K562 (cell line): ENCODE measurements around the gene PDGFD. TPM values are rescaled to one million over a fixed set of nuclear protein-coding genes. Genes with fewer than 3 reads are reported as not detected.
A peak's percentile ranks its signal among the peaks of the same experiment; 100 is the strongest.

Experiments used
- ATAC-seq: fragments of 200-7000 bp; cut with Tn5 transposase; 3 replicates; pipeline ENCODE4 v1.9.1; 2020; ENCODE audit warnings: moderate library complexity
- BruUV-seq: library from RNA; stranded (reverse); fragments of 400-500 nt; replicated peaks from 2 replicates; lab custom pipeline; 2021; lab: Mats Ljungman, UMichigan
- CTCF ChIA-PET: fragments of 300-600 bp; formaldehyde crosslinking; extraction: SDS; loops from one replicate; lab custom pipeline; 2021; ENCODE audit warnings: low intra/inter-chr PET ratio; lab: Yijun Ruan, JAX
- POLR2A ChIA-PET: fragments of 300-600, 350-650 bp; sonication (Branson Sonifier 250); formaldehyde crosslinking; extraction: SDS; loops from one replicate; lab custom pipeline; 2021; ENCODE audit warnings: antibody characterized with exemption, inconsistent platforms; lab: Yijun Ruan, JAX
- DNase-seq, 4 experiments: peaks; one replicate each; pipeline versions ENCODE4 v3.0.0 to v3.0.0-alpha.2; 2011 to 2018; ENCODE audit warnings: low spot score in 3 of 4, mixed read lengths in 3 of 4; ENCODE audit errors: extremely low read depth in 1 of 4
- FAIRE-seq: peaks from 2 replicates; lab custom pipeline; 2011; peaks lifted over from hg19 to GRCh38; lab: Jason Lieb, UNC
- H2AFZ ChIP-seq: 2 replicates; pipeline ENCODE4 v1.6.0; 2011; ENCODE audit warnings: low read depth, low read length, control low read depth, inconsistent platforms
- H3K27ac ChIP-seq: fragments of 200-600 bp; 3 replicates; pipeline ENCODE4 v1.8.0; 2011; ENCODE audit warnings: low read depth, mild to moderate bottlenecking, control low read depth, inconsistent platforms, low read length, moderate library complexity, mixed read lengths; ENCODE audit errors: extremely low read depth
- H3K27me3 ChIP-seq, 2 experiments: fragments of 300-600 bp in 1 of 2; 2 replicates in 1 of 2; 3 replicates in 1 of 2; pipeline versions ENCODE4 v1.6.0 to v1.8.0; 2011; ENCODE audit warnings: inconsistent platforms in 2 of 2, low read length in 2 of 2, mild to moderate bottlenecking in 1 of 2, mixed read lengths in 1 of 2, moderate library complexity in 1 of 2; ENCODE audit not compliant: control insufficient read depth in 2 of 2, insufficient read depth in 2 of 2
- H3K36me3 ChIP-seq: fragments of 300-600 bp; 3 replicates; pipeline ENCODE4 v1.8.0; 2011; ENCODE audit warnings: mild to moderate bottlenecking, low read length, inconsistent platforms; ENCODE audit not compliant: control insufficient read depth, insufficient read depth
- H3K4me1 ChIP-seq, 2 experiments: fragments of 200-600 bp in 1 of 2; replicated peaks in 1 of 2; 2 replicates in 1 of 2; 3 replicates in 1 of 2; pipeline versions ENCODE4 v1.5.1 to v1.8.0; 2011; ENCODE audit warnings: inconsistent platforms in 2 of 2, low read length in 2 of 2, mild to moderate bottlenecking in 1 of 2, mixed read lengths in 1 of 2, moderate library complexity in 1 of 2; ENCODE audit not compliant: control insufficient read depth in 2 of 2, insufficient read depth in 2 of 2
- H3K4me2 ChIP-seq: 2 replicates; pipeline ENCODE4 v1.6.1; 2011; ENCODE audit warnings: low read length, control low read depth, inconsistent platforms, mixed read lengths; ENCODE audit not compliant: insufficient read depth
- H3K4me3 ChIP-seq: fragments of 200-600 bp; sonication (generic), shearing (Covaris generic); 2 replicates; pipeline ENCODE4 v1.5.1; 2016; ENCODE audit warnings: control low read depth, inconsistent platforms
- H3K79me2 ChIP-seq: fragments of 200-600 bp; 3 replicates; pipeline ENCODE4 v1.8.0; 2011; ENCODE audit warnings: low read length, inconsistent platforms; ENCODE audit not compliant: control insufficient read depth, insufficient read depth
- H3K9ac ChIP-seq, 2 experiments: 2 replicates each; pipeline versions ENCODE4 v1.6.0 to v1.6.1; 2011; ENCODE audit warnings: low read depth in 2 of 2, low read length in 2 of 2, control low read depth in 1 of 2, inconsistent platforms in 1 of 2, mild to moderate bottlenecking in 1 of 2, mixed read lengths in 1 of 2; ENCODE audit not compliant: insufficient read depth in 1 of 2
- H3K9me1 ChIP-seq: one replicate; pipeline ENCODE4 v1.6.0; 2011; ENCODE audit warnings: inconsistent platforms, mild to moderate bottlenecking, low read length, moderate library complexity; ENCODE audit not compliant: control insufficient read depth, insufficient read depth
- H3K9me3 ChIP-seq: replicated peaks from 2 replicates; pipeline ENCODE4 v1.5.1; 2011; ENCODE audit warnings: low read depth, low read length, inconsistent platforms; ENCODE audit not compliant: control insufficient read depth, insufficient read depth
- H4K20me1 ChIP-seq: replicated peaks from 2 replicates; pipeline ENCODE4 v1.6.1; 2011; ENCODE audit warnings: low read length, inconsistent platforms, mixed read lengths; ENCODE audit not compliant: control insufficient read depth, insufficient read depth
- CBX8 ChIP-seq: fragments of 200-600 bp; sonication (generic); IDR thresholded peaks from 2 replicates; pipeline ENCODE4 v1.6.1; 2012; ENCODE audit warnings: borderline replicate concordance, mixed run types, low read depth, mild to moderate bottlenecking, moderate library complexity, mixed read lengths, low read length, control low read depth, inconsistent platforms; ENCODE audit not compliant: poor library complexity, severe bottlenecking; ENCODE audit errors: extremely low read depth
- CEBPG ChIP-seq, 3 experiments: fragments of 200-800 bp in 1 of 3; sonication (Bioruptor generic) in 1 of 3; sonication (generic) in 1 of 3; formaldehyde crosslinking in 1 of 3; IDR thresholded peaks in 2 of 3; conservative IDR thresholded peaks in 1 of 3; 2 replicates each; pipeline versions ENCODE4 v1.6.1 to v1.8.0; 2016 to 2022; ENCODE audit warnings: missing compliant biosample characterization in 2 of 3, missing genetic modification characterization in 2 of 3, mild to moderate bottlenecking in 1 of 3, missing genetic modification reagents in 1 of 3
- DDX20 ChIP-seq: fragments of 450-650 bp; IDR thresholded peaks from 2 replicates; pipeline ENCODE4 v1.6.1; 2016; ENCODE audit warnings: missing genetic modification characterization, low read depth, mild to moderate bottlenecking, missing compliant biosample characterization, moderate library complexity
- FOSL1 ChIP-seq: fragments of 200-800 bp; sonication (Bioruptor generic); conservative IDR thresholded peaks from 2 replicates; pipeline ENCODE4 v1.6.1; 2016; ENCODE audit warnings: missing genetic modification characterization, missing compliant biosample characterization
- GABPA ChIP-seq: fragments of 200-800 bp; sonication (Bioruptor generic); conservative IDR thresholded peaks from 2 replicates; pipeline ENCODE4 v1.6.1; 2016; ENCODE audit warnings: low read depth, missing genetic modification characterization, missing compliant biosample characterization
- GATA2 ChIP-seq: sonication (generic); formaldehyde crosslinking; IDR thresholded peaks from 2 replicates; pipeline ENCODE4 v1.4.0; 2020; ENCODE audit warnings: mild to moderate bottlenecking, missing genetic modification reagents
- NCOA1 ChIP-seq: fragments of 450-650 bp; IDR thresholded peaks from 2 replicates; pipeline ENCODE4 v1.6.1; 2016; ENCODE audit warnings: low read depth
- STAG1 ChIP-seq: sonication (generic); formaldehyde crosslinking; IDR thresholded peaks from 2 replicates; pipeline ENCODE4 v1.5.0; 2020; ENCODE audit warnings: missing genetic modification reagents, borderline replicate concordance
- TARDBP ChIP-seq: fragments of 450-650 bp; IDR thresholded peaks from 2 replicates; pipeline ENCODE4 v1.6.1; 2016
- ZKSCAN8 ChIP-seq: fragments of 200-800 bp; sonication (Bioruptor generic); IDR thresholded peaks from 2 replicates; pipeline ENCODE4 v1.6.1; 2016; ENCODE audit warnings: missing genetic modification characterization, missing compliant biosample characterization
- ZNF263 ChIP-seq: sonication (generic); formaldehyde crosslinking; IDR thresholded peaks from 2 replicates; pipeline ENCODE4 v1.8.0; 2022; ENCODE audit warnings: mild to moderate bottlenecking, missing genetic modification reagents, borderline replicate concordance
- ZNF347 ChIP-seq: fragments of 450-650 bp; formaldehyde crosslinking; IDR thresholded peaks from 2 replicates; pipeline ENCODE4 v1.4.0; 2020; ENCODE audit warnings: low read depth, mild to moderate bottlenecking, moderate library complexity
- ZNF507 ChIP-seq: conservative IDR thresholded peaks from 2 replicates; pipeline ENCODE4 v1.6.1; 2017; ENCODE audit warnings: missing genetic modification characterization, missing compliant biosample characterization
- ZNF586 ChIP-seq: fragments of 450-650 bp; formaldehyde crosslinking; conservative IDR thresholded peaks from 2 replicates; pipeline ENCODE4 v1.4.0; 2020; ENCODE audit warnings: mild to moderate bottlenecking, moderate library complexity
- ZSCAN32 ChIP-seq: fragments of 450-650 bp; formaldehyde crosslinking; IDR thresholded peaks from 2 replicates; pipeline ENCODE4 v1.4.0; 2020; ENCODE audit warnings: mild to moderate bottlenecking, moderate library complexity
- WGBS: fragments of 100-300 bp; shearing (Covaris generic); methylation state at CpG from one replicate; pipeline ENCODE4 v1.1.6; 2016; ENCODE audit warnings: low coverage, mixed read lengths; ENCODE audit not compliant: insufficient coverage; ENCODE audit errors: missing lambda C conversion rate; 5-methylcytosine and 5-hydroxymethylcytosine counted together
- in situ Hi-C: fragments of 300-500 bp; cut with MboI; formaldehyde crosslinking; loops from 4 replicates; pipeline ENCODE4 v1.15.0; 2018; ENCODE audit warnings: inconsistent platforms, mixed read lengths
- intact Hi-C: fragments of 100-400 bp; cut with micrococcal nuclease; formaldehyde crosslinking; loops from 2 replicates; pipeline ENCODE4 v1.14.2; 2022
- polyA plus RNA-seq, 8 experiments: library from polyadenylated mRNA; depleted of rRNA in 4 of 8; stranded (reverse) in 5 of 8; unstranded in 3 of 8; fragments of >200 nt; fragmentation: Nextera tagmentation in 2 of 8; fragmentation: Illumina TruSeq in 1 of 8; extraction: Ambion mirVana in 2 of 8; extraction: Trizol in 1 of 8; gene quantifications; 2 replicates each; pipeline versions ENCODE4 v1.2.1 to v1.2.3, GENCODE V29; 2011 to 2014; ENCODE audit warnings: inconsistent platforms in 1 of 8, missing spikeins in 1 of 8
- total RNA-seq, 7 experiments: library from RNA; depleted of rRNA in 6 of 7; stranded (reverse); fragments of >200 nt in 6 of 7; fragmentation: Illumina TruSeq in 2 of 7; extraction: Trizol in 2 of 7; gene quantifications; 2 replicates each; pipeline versions ENCODE4 v1.2.1 to v1.2.3, GENCODE V29; 2011 to 2021; ENCODE audit warnings: low replicate concordance in 1 of 7
- TF ChIP-seq, protein P1 (sequence below): fragments of 450-650 bp; IDR thresholded peaks from 2 replicates; pipeline ENCODE4 v1.6.1; 2016; ENCODE audit warnings: low read depth, mild to moderate bottlenecking, moderate library complexity
- TF ChIP-seq, protein P2 (sequence below): fragments of 200-400 bp; formaldehyde crosslinking; IDR thresholded peaks from 2 replicates; pipeline ENCODE4 v1.6.1; 2017; ENCODE audit warnings: mild to moderate bottlenecking, low read depth, low read length, moderate library complexity
- TF ChIP-seq, protein P3 (sequence below): fragments of 450-650 bp; formaldehyde crosslinking; IDR thresholded peaks from 2 replicates; pipeline ENCODE4 v1.4.0; 2022; ENCODE audit warnings: mild to moderate bottlenecking, moderate library complexity

The PDGFD gene
- total and polyA plus RNA-seq, 9 of the 15 experiments (the other 6 are each of a cell fraction or from before 2014, with no cell fraction given) = 0.11 TPM; not detected in 8

DNA sequence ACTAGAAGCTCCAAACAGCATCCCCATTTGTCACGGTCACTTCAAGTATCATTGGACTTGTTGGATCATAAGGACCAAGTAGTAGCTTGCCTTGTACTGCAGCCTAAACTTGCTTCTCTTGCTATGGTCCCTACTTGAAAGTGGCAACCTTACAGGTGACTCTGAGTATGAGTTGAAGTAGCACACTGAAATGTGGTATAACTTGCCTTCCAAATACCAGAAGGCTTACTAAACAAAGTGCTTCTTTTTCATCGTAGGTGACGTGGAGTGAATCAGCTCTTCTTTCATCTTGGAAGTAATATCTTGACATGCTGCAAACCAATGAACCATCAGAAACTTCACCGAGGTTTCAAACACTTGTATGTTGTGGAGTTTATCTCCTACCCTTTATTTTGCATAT is 296.5 kb downstream of the PDGFD start (continued):
- TF ChIP-seq GATA2 (no peak), TARDBP (no peak), DDX20 (tag) (no peak), ZNF347 (CRISPR knock-in tag) (no peak), ZKSCAN8 (no peak), ZNF507 (tag) (no peak), STAG1 (CRISPR knock-in tag) (no peak), NCOA1 (no peak), ZNF263 (CRISPR knock-in tag) (no peak)
- TF ChIP-seq, protein P1, sequence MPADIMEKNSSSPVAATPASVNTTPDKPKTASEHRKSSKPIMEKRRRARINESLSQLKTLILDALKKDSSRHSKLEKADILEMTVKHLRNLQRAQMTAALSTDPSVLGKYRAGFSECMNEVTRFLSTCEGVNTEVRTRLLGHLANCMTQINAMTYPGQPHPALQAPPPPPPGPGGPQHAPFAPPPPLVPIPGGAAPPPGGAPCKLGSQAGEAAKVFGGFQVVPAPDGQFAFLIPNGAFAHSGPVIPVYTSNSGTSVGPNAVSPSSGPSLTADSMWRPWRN = no peak
- TF ChIP-seq, all 486 proteins: peak for 0

DNA sequence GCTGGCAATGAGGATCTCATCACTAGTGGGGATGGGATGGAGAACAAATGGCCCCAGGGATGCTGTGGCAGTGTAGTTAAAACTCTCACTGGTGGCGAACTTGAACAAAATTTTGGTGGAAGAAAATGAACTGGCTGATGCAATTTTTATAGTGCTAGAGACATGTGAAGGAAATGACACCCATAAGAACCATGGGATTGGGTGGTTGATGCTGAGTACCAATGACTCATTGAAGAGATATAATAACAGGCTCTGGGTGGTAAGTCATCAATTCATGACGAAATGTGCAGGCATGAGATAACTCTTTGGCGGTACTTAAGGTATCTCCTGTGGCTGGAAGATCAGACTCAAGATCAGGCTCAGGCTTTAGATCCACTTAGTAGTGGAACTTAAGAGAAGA is 300.4 kb downstream of the PDGFD start:
- Histone ChIP-seq H3K9ac (no peak overlapping the region), H3K9me1 (no peaks in the 10 kb centered on the region), H3K27ac (no peak overlapping the region), H3K79me2 (no peaks in the 10 kb centered on the region), H2AFZ (no peak overlapping the region), H3K4me1 (no peaks in the 10 kb centered on the region), H3K9me3 (no peaks in the 10 kb centered on the region), H3K4me2 (no peak overlapping the region), H4K20me1 (no peaks in the 10 kb centered on the region), H3K27me3 (no peaks in the 10 kb centered on the region), H3K4me3 (no peak overlapping the region), H3K36me3 (no peaks in the 10 kb centered on the region)
- WGBS = 0% methylated on average over 3 of the region's 3 CpGs
- TF ChIP-seq ZNF586 (CRISPR knock-in tag) (no peak), STAG1 (CRISPR knock-in tag) (no peak), ZSCAN32 (CRISPR knock-in tag) (0 out of 2 replicates have a peak, but pooled peaks have one; percentile 53), FOSL1 (tag) (peak; percentile 74; the same call in 1 of the 2 replicates), CEBPG (CRISPR knock-in tag; IDR thresholded peaks at IDR 0.05) (peak; percentile 28), CEBPG (tag; conservative IDR thresholded peaks at IDR 0.05 in 1 of 2, IDR thresholded peaks at IDR 0.05 in 1 of 2) (no peak; a peak in 1 of 4 replicates), CBX8 (no peak), GABPA (tag) (0 out of 2 replicates have a peak, but pooled peaks have one; percentile 22)
- TF ChIP-seq, protein P2, sequence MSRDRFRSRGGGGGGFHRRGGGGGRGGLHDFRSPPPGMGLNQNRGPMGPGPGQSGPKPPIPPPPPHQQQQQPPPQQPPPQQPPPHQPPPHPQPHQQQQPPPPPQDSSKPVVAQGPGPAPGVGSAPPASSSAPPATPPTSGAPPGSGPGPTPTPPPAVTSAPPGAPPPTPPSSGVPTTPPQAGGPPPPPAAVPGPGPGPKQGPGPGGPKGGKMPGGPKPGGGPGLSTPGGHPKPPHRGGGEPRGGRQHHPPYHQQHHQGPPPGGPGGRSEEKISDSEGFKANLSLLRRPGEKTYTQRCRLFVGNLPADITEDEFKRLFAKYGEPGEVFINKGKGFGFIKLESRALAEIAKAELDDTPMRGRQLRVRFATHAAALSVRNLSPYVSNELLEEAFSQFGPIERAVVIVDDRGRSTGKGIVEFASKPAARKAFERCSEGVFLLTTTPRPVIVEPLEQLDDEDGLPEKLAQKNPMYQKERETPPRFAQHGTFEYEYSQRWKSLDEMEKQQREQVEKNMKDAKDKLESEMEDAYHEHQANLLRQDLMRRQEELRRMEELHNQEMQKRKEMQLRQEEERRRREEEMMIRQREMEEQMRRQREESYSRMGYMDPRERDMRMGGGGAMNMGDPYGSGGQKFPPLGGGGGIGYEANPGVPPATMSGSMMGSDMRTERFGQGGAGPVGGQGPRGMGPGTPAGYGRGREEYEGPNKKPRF = no peak
- TF ChIP-seq, protein P3, sequence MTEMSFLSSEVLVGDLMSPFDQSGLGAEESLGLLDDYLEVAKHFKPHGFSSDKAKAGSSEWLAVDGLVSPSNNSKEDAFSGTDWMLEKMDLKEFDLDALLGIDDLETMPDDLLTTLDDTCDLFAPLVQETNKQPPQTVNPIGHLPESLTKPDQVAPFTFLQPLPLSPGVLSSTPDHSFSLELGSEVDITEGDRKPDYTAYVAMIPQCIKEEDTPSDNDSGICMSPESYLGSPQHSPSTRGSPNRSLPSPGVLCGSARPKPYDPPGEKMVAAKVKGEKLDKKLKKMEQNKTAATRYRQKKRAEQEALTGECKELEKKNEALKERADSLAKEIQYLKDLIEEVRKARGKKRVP = peak; percentile 62; the same call in 1 of the 2 replicates
- no TSS peak for BruUV-seq
- no peak for ATAC-seq
- FAIRE-seq = no peak
- POLR2A ChIA-PET = no interaction called here
- intact Hi-C loops = no loop called here
- no peak for DNase-seq
- CTCF ChIA-PET = no interaction called here
- in situ Hi-C loops = no loop called here
